ENCODE data around the gene SLC16A3.

- TF ChIP-seq REST (IDR thresholded peaks at IDR 0.05; ENCODE audit: unreplicated experiment) (no peak), POLR2AphosphoS5 (IDR thresholded peaks at IDR 0.05; ENCODE audit: low read depth) (no peak), CTCF (conservative IDR thresholded peaks at IDR 0.05; ENCODE audit: low read depth in 2 of 2) (no peak), ZNF114 (CRISPR knock-in tag; IDR thresholded peaks at IDR 0.05) (no peak), EZH2 (IDR thresholded peaks at IDR 0.05; ENCODE audit: low read depth, unreplicated experiment) (no peak), CREB1 (CRISPR knock-in tag; IDR thresholded peaks at IDR 0.05; ENCODE audit: low read depth) (no peak), EZH2phosphoT487 (IDR thresholded peaks at IDR 0.05; ENCODE audit: unreplicated experiment) (no peak), ZNF331 (CRISPR knock-in tag; IDR thresholded peaks at IDR 0.05; ENCODE audit: low read depth) (no peak), ETS1 (IDR thresholded peaks at IDR 0.05) (no peak)
Measured at GRCh38 chr17:82274134-82275020, 45.5 kb downstream of the SLC16A3 start.

Measured in GM23338 (cell line).